Measurements from ENCODE around the gene PIH1D1.

The PIH1D1 gene

GRCh38 chr19:49415102-49415809, 36.4 kb downstream of the PIH1D1 start:
- TF ChIP-seq CTCF (conservative IDR thresholded peaks at IDR 0.05; ENCODE audit: low read length), result no peak
- no peak for DNase-seq (ENCODE audit: low read depth)
- H3K4me3 ChIP-seq (ENCODE audit: low read length), result no peak overlapping the region

GRCh38 chr19:49414256-49414655, 37.4 kb downstream of the PIH1D1 start:
- TF ChIP-seq CTCF (conservative IDR thresholded peaks at IDR 0.05; ENCODE audit: low read length), result no peak
- DNase-seq (ENCODE audit: low read depth), result no peak
- no peak overlapping the region for H3K4me3 ChIP-seq (ENCODE audit: low read length)

GRCh38 chr19:49413348-49413747, 38.3 kb downstream of the PIH1D1 start:
- no peak overlapping the region for H3K4me3 ChIP-seq (ENCODE audit: low read length)
- DNase-seq (ENCODE audit: low read depth), result no peak
- no peak for TF ChIP-seq CTCF (conservative IDR thresholded peaks at IDR 0.05; ENCODE audit: low read length)

GRCh38 chr19:49411681-49412326, 39.8 kb downstream of the PIH1D1 start:
- no peak overlapping the region for H3K4me3 ChIP-seq (ENCODE audit: low read length)
- DNase-seq (ENCODE audit: low read depth), result no peak
- TF ChIP-seq CTCF (conservative IDR thresholded peaks at IDR 0.05; ENCODE audit: low read length), result no peak

- DNase-seq (ENCODE audit: low read depth), result no peak
- no peak overlapping the region for H3K4me3 ChIP-seq (ENCODE audit: low read length)
These were observed 42.1 kb downstream of the PIH1D1 start for GRCh38 chr19:49409441-49410029.

GRCh38 chr19:49408816-49409440, 42.7 kb downstream of the PIH1D1 start:
- DNase-seq (ENCODE audit: low read depth), result no peak
- TF ChIP-seq CTCF (conservative IDR thresholded peaks at IDR 0.05; ENCODE audit: low read length), result no peak
- no peak overlapping the region for H3K4me3 ChIP-seq (ENCODE audit: low read length)

More at GRCh38 chr19:49409441-49410029, 42.1 kb downstream of the PIH1D1 start:
- no peak for TF ChIP-seq CTCF (conservative IDR thresholded peaks at IDR 0.05; ENCODE audit: low read length)
